Trophoblast cell (in vitro differentiated cells and primary cell): ENCODE measurements around the gene PAX7.
A peak's percentile ranks its signal among the peaks of the same experiment; 100 is the strongest.

Experiments used
- DNase-seq, 2 donors: peaks; one replicate each; pipeline ENCODE4 v3.0.0-alpha.2; 2016
- H2AFZ ChIP-seq: 2 replicates; pipeline ENCODE4 v1.6.1; 2013; ENCODE audit warnings: low read length, moderate library complexity, mild to moderate bottlenecking; ENCODE audit not compliant: insufficient read depth, poor library complexity
- H2AK5ac ChIP-seq: 2 replicates; pipeline ENCODE4 v1.6.1; 2013; ENCODE audit warnings: mild to moderate bottlenecking, low read length
- H2BK120ac ChIP-seq: 2 replicates; pipeline ENCODE4 v1.6.1; 2013; ENCODE audit warnings: low read length, mild to moderate bottlenecking, moderate library complexity; ENCODE audit not compliant: insufficient read depth, poor library complexity
- H2BK12ac ChIP-seq: 2 replicates; pipeline ENCODE4 v1.6.1; 2013; ENCODE audit warnings: mild to moderate bottlenecking, low read length, moderate library complexity
- H2BK5ac ChIP-seq: 2 replicates; pipeline ENCODE4 v1.6.1; 2013; ENCODE audit warnings: low read length, low read depth, moderate library complexity, mild to moderate bottlenecking; ENCODE audit not compliant: poor library complexity
- H3K14ac ChIP-seq: 2 replicates; pipeline ENCODE4 v1.6.1; 2013; ENCODE audit warnings: mild to moderate bottlenecking, low read length
- H3K18ac ChIP-seq: 2 replicates; pipeline ENCODE4 v1.6.1; 2013; ENCODE audit warnings: mild to moderate bottlenecking, low read length
- H3K23ac ChIP-seq: 2 replicates; pipeline ENCODE4 v1.6.1; 2013; ENCODE audit warnings: low read length
- H3K27ac ChIP-seq: 2 replicates; pipeline ENCODE4 v1.5.1; 2013; ENCODE audit warnings: low read depth, mild to moderate bottlenecking, inconsistent platforms, low read length, moderate library complexity
- H3K27me3 ChIP-seq: 2 replicates; pipeline ENCODE4 v1.6.1; 2013; ENCODE audit warnings: inconsistent platforms, mild to moderate bottlenecking, low read length, moderate library complexity; ENCODE audit not compliant: insufficient read depth
- H3K36me3 ChIP-seq, 2 experiments: 1 replicate in 1 of 2; 2 replicates in 1 of 2; pipeline ENCODE4 v1.6.1; 2013; ENCODE audit warnings: low read length in 2 of 2, mild to moderate bottlenecking in 2 of 2, moderate library complexity in 1 of 2; ENCODE audit not compliant: insufficient read depth in 2 of 2, control insufficient read depth in 1 of 2
- H3K4ac ChIP-seq: 2 replicates; pipeline ENCODE4 v1.6.1; 2013; ENCODE audit warnings: low read depth, mild to moderate bottlenecking, low read length, moderate library complexity
- H3K4me1 ChIP-seq, 2 experiments: 1 replicate in 1 of 2; 2 replicates in 1 of 2; pipeline ENCODE4 v1.6.1; 2013; ENCODE audit warnings: low read length in 2 of 2, mild to moderate bottlenecking in 2 of 2, moderate library complexity in 1 of 2; ENCODE audit not compliant: insufficient read depth in 2 of 2, control insufficient read depth in 1 of 2
- H3K4me2 ChIP-seq: 2 replicates; pipeline ENCODE4 v1.6.1; 2013; ENCODE audit warnings: inconsistent platforms, mild to moderate bottlenecking, low read length, moderate library complexity
- H3K4me3 ChIP-seq: 2 replicates; pipeline ENCODE4 v1.5.1; 2013; ENCODE audit warnings: mild to moderate bottlenecking, low read depth, low read length, inconsistent platforms
- H3K79me1 ChIP-seq: one replicate; pipeline ENCODE4 v1.6.1; 2013; ENCODE audit warnings: low read length
- H3K79me2 ChIP-seq: 2 replicates; pipeline ENCODE4 v1.6.1; 2013; ENCODE audit warnings: low read length, mild to moderate bottlenecking; ENCODE audit not compliant: control insufficient read depth, insufficient read depth, poor library complexity
- H3K9ac ChIP-seq: 2 replicates; pipeline ENCODE4 v1.6.1; 2013; ENCODE audit warnings: mild to moderate bottlenecking, low read length
- H3K9me3 ChIP-seq: 2 replicates; pipeline ENCODE4 v1.6.1; 2013; ENCODE audit warnings: low read depth, mild to moderate bottlenecking, control low read depth, inconsistent platforms, low read length; ENCODE audit not compliant: insufficient read depth
- H4K12ac ChIP-seq: 2 replicates; pipeline ENCODE4 v1.6.1; 2013; ENCODE audit warnings: low read depth, mild to moderate bottlenecking, low read length, moderate library complexity
- H4K8ac ChIP-seq: 2 replicates; pipeline ENCODE4 v1.6.1; 2013; ENCODE audit warnings: low read depth, mild to moderate bottlenecking, low read length, moderate library complexity
- H4K91ac ChIP-seq: one replicate; pipeline ENCODE4 v1.6.1; 2013; ENCODE audit warnings: low read depth, mild to moderate bottlenecking, low read length, moderate library complexity
- WGBS: extraction: QIAGEN DNeasy Blood & Tissue Kit; methylation state at CpG from one replicate; pipeline ENCODE4 v1.1.7; 2013; ENCODE audit warnings: missing lambda C conversion rate; ENCODE audit not compliant: insufficient read length, insufficient coverage; ENCODE audit errors: extremely low coverage; 5-methylcytosine and 5-hydroxymethylcytosine counted together

The PAX7 gene

DNA sequence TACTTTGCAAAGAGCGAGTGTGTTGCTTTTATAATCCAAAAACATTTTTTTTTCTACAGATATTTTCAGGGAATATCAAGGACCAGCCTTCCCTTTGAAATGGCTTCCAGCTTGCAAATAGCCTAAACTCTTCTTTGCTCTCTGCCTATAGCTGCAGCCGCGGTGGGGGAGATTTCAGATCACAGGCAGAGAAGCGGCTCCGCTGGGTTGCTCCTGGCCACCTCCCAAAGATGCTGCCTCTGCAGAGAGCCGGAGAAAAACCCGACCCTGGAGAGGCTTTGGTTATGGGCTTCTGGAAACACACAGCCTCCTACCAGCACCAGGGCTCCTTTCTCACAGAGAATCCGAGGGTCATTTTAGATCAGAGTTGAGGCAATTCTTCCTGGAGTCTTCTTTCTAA is 18.6 kb upstream of the PAX7 start:
- H2BK12ac ChIP-seq = no peak overlapping the region
- WGBS = no CpG with 5 or more reads among the region's 8 CpGs
- H3K23ac ChIP-seq = no peak overlapping the region
- no peaks in the 10 kb centered on the region for H3K27me3 ChIP-seq
- H2AK5ac ChIP-seq = no peak overlapping the region
- no peak overlapping the region for H2BK120ac ChIP-seq
- H3K27ac ChIP-seq = no peak overlapping the region
- no peak overlapping the region for H3K4ac ChIP-seq
- peaks cover 1% of the 10 kb centered on the region for H3K9me3 ChIP-seq
- no peaks in the 10 kb centered on the region for H3K36me3 ChIP-seq
- H4K12ac ChIP-seq = no peak overlapping the region
- no peak overlapping the region for H3K4me2 ChIP-seq
- DNase-seq = no peak
- no peak overlapping the region for H2AFZ ChIP-seq
- no peaks in the 10 kb centered on the region for H3K4me1 ChIP-seq
- H3K79me2 ChIP-seq = no peaks in the 10 kb centered on the region
- no peak overlapping the region for H2BK5ac ChIP-seq
- no peak overlapping the region for H3K18ac ChIP-seq
- no peak overlapping the region for H3K14ac ChIP-seq
- no peak overlapping the region for H3K4me3 ChIP-seq
- H3K9ac ChIP-seq = no peak overlapping the region
- no peaks in the 10 kb centered on the region for H3K79me1 ChIP-seq
- no peak overlapping the region for H4K8ac ChIP-seq
- no peak overlapping the region for H4K91ac ChIP-seq

DNA sequence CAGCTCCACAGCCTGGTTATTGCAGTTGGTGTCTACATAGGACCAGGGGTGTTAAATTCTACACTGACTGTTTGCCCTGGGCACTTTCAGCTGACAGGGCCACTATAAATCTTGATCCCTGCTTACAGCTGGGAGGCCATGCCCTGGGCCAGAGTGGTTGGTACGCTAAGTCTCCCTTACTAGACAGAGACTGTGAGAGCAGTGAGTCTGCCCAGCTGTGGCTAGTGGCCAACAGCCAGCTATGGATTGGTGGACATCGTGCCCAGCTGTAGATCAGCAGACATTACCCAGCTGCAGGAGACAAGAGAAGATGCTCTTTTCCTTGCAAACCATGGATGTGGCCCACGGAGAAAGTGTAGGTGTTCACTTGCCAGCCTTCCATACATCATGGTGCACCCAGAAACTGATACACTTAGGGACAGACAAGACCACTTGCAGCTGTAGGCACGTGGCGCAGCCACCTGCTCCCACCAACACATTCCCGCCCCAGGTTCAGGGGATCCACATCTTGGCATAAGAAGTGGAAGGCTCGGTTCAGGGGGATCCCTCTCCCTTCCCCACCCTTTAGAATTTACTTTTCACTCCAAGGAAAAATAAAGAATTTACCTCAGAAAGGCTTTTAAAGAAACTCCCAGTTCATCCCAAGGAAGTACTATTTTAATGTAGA is 16.4 kb upstream of the PAX7 start:
- Histone ChIP-seq H2AFZ (no peak overlapping the region), H3K27me3 (no peaks in the 10 kb centered on the region), H3K23ac (no peak overlapping the region), H4K12ac (no peak overlapping the region), H2AK5ac (no peak overlapping the region), H4K8ac (no peak overlapping the region), H3K4me1 (no peaks in the 10 kb centered on the region), H3K36me3 (no peaks in the 10 kb centered on the region), H2BK12ac (no peak overlapping the region), H3K27ac (no peak overlapping the region), H3K4ac (no peak overlapping the region), H3K4me2 (no peak overlapping the region), H4K91ac (no peak overlapping the region), H2BK5ac (no peak overlapping the region), H2BK120ac (no peak overlapping the region), H3K9me3 (peaks cover 1% of the 10 kb centered on the region), H3K18ac (no peak overlapping the region), H3K14ac (no peak overlapping the region), H3K79me1 (no peaks in the 10 kb centered on the region), H3K9ac (no peak overlapping the region), H3K4me3 (no peak overlapping the region), H3K79me2 (no peaks in the 10 kb centered on the region)
- DNase-seq = no peak
- no CpG with 5 or more reads among the region's 7 CpGs for WGBS

GRCh38 chr1:18618546-18619466 is 11.8 kb upstream of the PAX7 start:
- no CpG with 5 or more reads among the region's 10 CpGs for WGBS
- Histone ChIP-seq H3K4me3 (no peak overlapping the region), H4K91ac (no peak overlapping the region), H3K79me2 (no peaks in the 10 kb centered on the region), H3K27me3 (no peaks in the 10 kb centered on the region), H2BK5ac (no peak overlapping the region), H3K23ac (no peak overlapping the region), H3K27ac (no peak overlapping the region), H2BK120ac (no peak overlapping the region), H2BK12ac (no peak overlapping the region), H3K36me3 (no peaks in the 10 kb centered on the region), H3K9me3 (peaks cover 1% of the 10 kb centered on the region), H2AK5ac (no peak overlapping the region), H3K18ac (no peak overlapping the region), H4K8ac (no peak overlapping the region), H3K79me1 (no peaks in the 10 kb centered on the region), H2AFZ (no peak overlapping the region), H4K12ac (no peak overlapping the region), H3K14ac (no peak overlapping the region), H3K9ac (no peak overlapping the region), H3K4me2 (no peak overlapping the region), H3K4me1 (no peaks in the 10 kb centered on the region), H3K4ac (no peak overlapping the region)
- DNase-seq = peak in 1 of 2 donors; percentile 48

DNA sequence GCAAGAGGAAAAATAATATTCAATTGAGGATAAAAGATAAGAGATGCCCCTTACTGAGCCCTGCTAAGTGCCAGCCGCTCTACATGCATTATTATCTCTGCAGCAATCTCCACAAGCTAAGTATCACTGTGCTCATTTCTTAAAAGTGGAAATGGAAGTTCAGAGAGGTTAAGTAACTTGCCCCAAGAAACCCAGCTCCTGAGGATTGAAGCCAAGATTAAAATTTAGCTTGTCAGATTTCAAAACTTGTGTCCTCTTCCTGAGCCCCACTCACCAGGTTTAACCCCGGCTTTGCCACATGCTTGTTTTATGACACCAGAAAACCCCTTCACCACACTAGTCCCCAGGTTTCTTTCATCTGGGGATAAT is 11.2 kb upstream of the PAX7 start:
- no CpG with 5 or more reads among the region's 2 CpGs for WGBS
- no peak overlapping the region for H4K12ac ChIP-seq
- H3K23ac ChIP-seq = no peak overlapping the region
- no peak overlapping the region for H2BK5ac ChIP-seq
- H4K91ac ChIP-seq = no peak overlapping the region
- no peak overlapping the region for H3K18ac ChIP-seq
- no peak for DNase-seq
- H3K14ac ChIP-seq = no peak overlapping the region
- no peak overlapping the region for H3K9ac ChIP-seq
- H3K4me2 ChIP-seq = no peak overlapping the region
- no peaks in the 10 kb centered on the region for H3K27me3 ChIP-seq
- no peaks in the 10 kb centered on the region for H3K79me1 ChIP-seq
- no peak overlapping the region for H2AFZ ChIP-seq
- no peaks in the 10 kb centered on the region for H3K4me1 ChIP-seq
- H4K8ac ChIP-seq = no peak overlapping the region
- no peak overlapping the region for H3K4ac ChIP-seq
- no peak overlapping the region for H2BK12ac ChIP-seq
- H3K4me3 ChIP-seq = no peak overlapping the region
- H3K27ac ChIP-seq = no peak overlapping the region
- no peak overlapping the region for H2AK5ac ChIP-seq
- H2BK120ac ChIP-seq = no peak overlapping the region
- no peaks in the 10 kb centered on the region for H3K36me3 ChIP-seq
- H3K79me2 ChIP-seq = no peaks in the 10 kb centered on the region
- H3K9me3 ChIP-seq = peaks cover 1% of the 10 kb centered on the region
